ENCODE measurements around the gene FCN3.
A peak's percentile ranks its signal among the peaks of the same experiment; 100 is the strongest.
"Not testable (repeated sequence)": the region's sequence is repeated elsewhere in the genome, so short reads cannot be mapped to it uniquely, and the experiment has no call there.

The FCN3 gene

DNA sequence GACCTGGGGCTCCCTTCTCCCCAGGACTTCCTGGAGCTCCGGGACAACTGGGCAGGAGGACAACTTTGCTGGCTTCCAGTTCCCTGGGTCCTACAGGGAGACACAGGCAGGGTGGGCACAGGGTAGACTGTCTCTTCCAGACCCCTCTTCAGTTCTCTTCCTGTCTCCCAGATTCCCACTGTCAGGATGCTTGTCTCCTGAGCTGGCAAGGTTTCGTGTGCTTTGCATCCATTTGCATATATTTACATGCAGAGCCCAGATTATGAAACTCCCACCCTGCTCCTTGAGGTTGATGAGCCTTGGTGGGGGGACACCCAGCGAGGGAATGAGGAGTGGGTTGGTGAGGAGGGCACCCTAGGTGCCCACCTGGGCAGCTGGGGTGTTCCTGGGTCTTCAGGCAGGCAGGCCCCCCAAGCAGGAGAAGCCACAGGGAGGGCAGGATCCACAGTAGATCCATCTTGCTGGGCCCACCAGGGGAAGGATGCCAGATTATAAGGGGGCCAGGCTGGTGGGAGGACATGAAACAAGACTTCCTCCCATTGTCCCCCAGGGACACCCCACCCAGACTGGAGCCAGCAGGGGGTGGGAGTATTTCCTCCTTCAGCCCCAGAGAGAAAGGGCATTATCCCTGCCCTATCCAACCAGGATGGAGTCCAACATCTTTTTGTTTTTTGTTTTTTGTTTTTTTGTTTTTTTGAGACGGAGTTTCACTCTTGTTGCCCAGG is at the start of gene FCN3:
FCN3 (minus strand) TSS at position 463 of the 725 bp plus-strand sequence; CDS start at position 457, 6 bp downstream.
- no peak for DNase-seq

DNA sequence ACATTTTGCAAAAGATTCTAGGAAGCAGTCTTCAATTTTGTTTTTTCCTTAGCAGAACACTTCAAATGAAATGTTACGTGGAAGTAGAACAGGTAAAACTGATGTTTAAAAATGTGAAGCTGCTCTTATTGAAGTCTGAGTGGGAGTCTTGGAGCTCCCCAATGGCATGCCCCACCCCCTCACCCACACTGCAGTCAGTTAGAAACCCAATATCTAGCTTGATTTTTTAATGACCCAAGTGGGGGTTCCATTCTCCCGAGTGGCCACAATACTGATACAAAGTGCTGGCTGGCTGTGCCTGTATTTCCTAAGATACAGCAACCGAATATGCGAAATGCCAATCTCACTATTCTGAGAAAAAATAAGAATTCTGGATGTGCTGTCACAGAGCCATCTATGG is 49.1 kb upstream of the FCN3 start:
- no peak for DNase-seq

DNA sequence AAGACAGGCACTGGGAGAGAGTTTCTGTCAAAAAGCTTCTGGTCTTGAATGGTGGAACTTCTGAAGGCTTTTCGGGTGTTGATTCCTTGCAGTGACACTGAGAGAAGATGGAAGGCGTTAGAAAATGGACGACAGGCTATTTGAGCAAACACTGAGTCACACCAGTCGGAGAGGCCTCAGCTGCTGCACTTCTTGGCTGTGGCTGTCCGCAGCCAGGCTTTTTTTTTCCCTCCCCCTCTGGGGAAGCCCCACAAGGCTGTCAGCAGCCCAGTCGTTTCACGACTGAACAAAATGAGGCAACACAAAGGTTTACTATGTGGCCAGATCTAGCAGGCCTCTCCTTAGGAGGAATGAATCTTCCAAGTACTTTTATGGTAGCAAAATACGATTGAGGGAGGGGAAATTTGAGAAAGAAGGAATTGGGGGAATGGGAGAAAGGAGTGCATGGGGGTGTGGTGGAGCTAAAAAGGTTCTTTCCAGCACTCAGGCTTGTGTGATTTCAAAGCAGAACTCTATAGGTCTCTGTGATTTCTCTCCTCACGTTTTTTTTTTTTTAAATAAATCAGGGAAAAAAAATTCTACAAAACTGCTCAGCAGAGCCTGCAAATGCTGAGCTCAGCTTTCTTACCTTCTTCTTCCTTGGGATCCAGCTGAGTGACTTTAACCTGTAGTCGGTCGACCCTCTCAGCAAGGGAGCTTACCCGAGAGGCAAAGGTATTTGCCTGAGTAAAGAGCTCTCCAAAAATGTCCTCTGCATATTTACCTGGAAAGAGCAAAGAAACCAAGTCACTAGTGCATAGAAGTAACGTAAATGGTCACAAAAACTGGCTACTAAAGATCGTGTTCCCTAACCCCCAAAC is 43.9 kb upstream of the FCN3 start:
- DNase-seq = peak; percentile 61 to 80

DNA sequence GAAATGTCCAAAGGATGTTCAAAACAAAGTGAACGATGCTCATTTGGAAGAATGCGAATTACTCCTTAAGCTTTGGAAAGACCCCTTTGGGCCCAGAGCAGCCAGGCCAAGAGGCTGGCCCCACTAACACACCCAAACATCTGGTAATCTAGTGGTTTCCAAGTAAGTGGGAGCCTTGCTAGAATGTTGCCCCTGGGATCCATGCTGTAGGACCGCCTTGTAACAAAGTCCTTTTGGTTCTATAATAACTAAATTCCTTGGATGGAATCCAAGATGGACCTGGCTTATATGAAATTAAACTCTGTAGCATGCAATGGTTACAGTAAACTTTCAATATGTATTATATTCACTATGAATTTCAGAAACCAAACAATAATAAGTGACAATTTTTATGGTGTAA is 43.1 kb upstream of the FCN3 start:
- DNase-seq = no peak

DNA sequence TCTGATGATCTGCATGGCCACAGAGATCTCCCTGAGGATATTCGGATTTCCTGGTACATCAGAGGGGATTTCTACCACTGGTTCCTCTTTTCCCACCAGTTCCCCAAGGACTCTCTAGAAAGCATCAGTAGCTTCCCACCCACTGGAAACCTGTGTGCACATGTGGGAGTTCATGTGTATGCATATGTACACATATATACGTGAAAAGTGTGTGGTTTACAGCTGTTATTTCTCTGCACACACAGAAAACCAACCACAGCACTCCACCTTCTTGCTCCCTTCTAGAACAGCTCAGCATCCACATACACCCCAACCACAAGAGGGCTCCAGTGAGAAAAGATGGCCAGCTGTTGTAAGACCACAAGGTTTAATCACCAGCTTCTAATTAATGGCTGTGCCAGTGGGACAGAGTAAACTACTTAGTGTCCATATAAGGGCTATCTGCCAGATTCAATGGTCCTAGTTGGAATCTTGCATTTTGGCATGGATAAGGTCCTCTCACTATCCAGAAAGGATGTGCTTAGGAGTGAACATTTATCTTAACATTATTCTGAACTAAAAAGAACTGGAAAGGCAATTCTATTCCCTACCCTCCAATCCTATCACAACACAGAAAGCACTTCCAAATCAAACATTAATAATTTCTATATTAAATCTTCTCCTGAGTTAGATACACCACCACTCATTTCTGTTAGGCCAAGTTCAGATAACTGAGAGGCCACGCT is 41.9 kb upstream of the FCN3 start:
- DNase-seq = peak; percentile 16 to 44

DNA sequence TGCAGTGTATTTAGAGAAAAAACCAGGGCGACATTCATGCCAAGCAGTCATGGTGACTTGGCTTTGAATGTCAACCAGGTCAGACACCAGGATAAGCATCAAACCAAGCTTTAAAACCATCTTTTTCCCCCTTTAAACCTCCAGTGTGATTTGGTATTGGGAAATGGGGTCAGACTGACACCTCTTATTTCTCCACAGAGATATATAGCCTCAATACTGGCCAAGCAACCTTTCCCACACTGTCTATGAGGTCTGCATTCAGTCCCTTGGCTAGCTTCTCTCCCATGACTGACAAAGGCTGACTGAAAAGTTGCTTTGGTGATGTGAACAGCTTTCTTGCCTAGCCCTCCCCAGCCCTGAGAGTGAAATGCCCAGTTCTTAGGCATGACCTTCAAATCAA is 39.5 kb upstream of the FCN3 start:
- DNase-seq = no peak

DNA sequence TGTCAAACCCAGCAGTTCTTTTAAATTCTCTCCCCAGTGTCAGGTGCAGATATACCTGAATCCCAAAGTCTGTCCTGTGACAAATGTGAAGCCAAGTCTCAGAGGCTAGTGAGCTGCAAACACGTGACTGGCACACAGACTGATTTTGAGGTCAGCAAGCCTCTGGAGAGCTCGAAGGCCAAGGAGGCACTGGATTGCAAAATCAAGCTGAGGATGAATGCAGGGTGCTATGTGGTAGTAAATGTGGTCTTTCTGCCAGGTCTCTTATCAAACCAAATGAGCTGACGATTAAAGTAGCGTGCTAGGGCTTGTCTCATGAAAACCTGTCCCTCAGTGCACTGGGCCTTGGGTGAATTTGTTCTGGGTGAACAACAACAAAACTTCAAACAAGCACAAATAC is 38.4 kb upstream of the FCN3 start:
- DNase-seq = no peak

DNA sequence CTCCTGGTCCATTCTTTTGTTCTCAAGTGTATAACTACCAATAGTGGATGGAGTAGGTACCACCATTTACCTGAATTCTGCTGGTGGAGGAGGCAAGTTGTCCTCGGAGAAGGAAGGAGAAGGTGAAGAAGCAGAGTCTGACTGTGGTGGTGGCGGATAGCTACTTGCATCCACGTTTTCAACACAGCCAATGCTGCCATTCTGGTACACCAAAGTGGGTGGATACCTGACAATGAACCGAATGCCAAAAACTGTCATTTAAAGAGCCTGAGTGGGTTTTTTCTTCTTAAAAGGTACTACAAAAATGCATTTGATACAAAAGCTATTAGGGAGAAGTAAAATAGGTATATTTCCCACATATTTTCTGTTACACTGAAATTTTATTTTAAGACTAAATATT is 37.9 kb upstream of the FCN3 start:
- DNase-seq = no peak

DNA sequence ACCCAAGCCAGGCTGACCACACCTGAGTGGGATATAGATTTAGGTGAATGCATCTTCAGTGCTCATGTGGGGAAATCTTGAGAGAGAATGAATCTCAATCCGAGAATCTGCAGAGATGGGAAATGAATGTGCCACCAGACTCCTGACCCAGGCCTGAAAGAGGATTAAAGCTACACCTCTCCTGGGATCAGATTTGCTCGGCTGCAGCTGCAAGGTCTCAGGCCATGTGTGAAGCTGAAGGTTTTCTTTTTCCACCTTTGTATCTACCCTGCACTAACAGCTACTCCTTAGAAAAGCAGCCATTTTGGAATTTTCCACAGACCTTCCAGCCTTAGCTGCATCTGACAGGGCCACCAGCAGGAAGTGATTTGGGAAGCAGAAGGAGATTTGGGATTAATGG is 36.1 kb upstream of the FCN3 start:
- no peak for DNase-seq

DNA sequence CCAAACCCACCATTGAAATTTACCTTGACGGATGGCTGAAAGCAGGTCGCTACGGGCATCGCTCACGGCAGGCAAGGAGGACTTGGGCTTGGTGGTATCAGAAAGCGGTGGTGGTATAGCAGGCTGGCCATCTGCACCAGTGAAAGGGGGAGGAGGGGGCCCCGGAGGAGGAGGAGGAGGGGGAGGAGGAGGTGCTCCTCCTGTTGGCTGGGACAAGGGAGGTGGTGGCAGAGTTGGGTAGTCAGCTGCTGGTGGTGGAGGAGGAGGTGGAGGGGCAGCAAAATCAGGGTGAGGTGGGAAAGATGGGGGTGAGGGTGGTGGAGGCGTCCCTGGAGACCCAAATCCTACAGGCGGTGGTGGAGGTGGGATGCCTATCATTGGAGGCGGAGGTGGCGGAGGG is 35.0 kb upstream of the FCN3 start:
- no peak for DNase-seq

DNA sequence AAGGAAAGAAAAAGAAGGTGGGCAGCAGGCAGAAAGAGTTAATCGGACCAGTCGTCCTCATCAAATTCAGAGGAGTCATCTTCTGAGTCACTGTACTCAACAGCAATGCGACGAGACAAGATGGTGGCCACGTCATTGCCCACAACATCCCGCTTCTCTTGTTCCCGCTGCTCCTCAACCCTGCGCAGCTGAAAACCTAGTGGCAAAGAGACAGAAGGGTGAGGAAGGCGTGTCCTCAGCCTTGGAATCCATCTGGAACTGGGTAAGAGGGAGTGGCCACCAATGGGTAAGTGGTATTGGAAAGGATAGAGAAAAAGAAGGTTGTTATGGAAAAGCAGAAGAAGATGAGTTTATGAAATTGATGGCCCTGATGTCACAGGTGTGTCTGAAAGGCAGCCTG is 33.5 kb upstream of the FCN3 start:
- DNase-seq = no peak

DNA sequence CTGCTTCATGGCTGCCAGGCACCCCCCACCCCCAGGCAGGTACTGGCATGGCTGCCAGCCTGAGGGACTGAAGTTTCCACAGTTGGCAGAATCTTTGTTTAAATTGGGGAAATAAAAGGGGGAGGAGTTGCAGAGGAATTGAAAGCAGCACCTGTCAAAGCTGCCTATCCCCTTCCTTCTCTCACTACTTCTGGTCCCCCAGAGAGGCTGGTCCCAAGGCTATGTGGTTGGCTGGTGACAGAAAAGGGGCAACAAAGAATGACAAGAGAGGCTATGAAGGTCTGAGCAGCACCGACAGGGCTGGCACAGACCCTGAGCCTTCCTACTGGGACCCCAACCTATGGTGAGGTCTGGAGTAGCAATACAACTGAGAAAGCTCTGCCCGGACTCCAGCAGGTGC is 32.2 kb upstream of the FCN3 start:
- DNase-seq = not testable (repeated sequence)

DNA sequence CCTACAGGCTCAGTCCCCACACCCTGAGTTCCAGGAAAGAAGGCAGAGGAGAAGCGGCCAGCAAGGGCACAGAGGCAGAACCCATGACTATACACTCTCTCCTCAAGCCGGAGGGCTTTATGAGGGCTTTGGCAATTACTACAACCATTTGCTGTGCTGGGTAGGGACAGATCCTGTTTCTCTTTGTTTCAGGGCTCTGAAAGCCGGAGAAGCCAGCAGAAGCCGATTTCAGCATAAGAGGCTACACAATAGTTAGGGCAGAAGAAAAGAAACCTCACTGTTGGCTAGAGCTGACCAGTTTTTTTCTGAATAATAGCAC is 31.7 kb upstream of the FCN3 start:
- DNase-seq = no peak

DNA sequence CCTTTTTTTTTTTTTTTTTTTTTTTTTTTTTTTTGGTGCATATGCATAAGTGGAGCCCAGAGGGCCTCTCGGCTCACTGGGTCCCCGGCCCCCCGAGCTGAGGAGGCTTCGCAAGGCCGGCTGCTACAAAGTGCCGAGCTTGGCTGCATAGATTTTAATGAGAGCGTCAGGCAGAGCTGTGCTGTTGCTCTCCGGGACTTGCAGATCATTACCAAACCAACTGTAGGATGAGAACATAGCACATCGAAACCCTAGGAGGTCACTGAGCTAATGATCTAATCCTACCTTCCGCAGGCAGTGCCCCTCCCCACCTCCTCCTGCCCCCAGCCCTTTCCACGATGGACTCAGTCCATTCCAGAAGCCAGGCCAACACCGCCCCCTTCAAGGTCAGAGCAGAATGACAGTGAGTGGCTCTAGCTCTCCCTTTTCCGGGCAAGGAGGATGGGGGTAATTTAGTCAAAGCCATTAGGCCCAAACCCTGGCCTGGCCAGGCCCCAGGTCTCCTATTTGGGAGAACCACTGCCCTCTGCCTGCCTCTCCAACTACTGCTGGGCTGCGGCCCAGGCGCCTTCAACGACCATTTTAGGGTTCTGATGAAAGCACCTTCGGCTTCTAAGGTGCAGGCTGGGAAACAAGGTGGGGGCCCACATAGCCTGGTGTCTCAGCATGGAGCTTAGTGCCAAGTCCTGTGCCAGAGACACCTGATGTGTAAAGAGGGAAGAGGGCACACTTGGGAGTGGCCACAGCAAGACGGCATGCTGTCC is 31.2 kb upstream of the FCN3 start:
- not testable (repeated sequence) for DNase-seq

DNA sequence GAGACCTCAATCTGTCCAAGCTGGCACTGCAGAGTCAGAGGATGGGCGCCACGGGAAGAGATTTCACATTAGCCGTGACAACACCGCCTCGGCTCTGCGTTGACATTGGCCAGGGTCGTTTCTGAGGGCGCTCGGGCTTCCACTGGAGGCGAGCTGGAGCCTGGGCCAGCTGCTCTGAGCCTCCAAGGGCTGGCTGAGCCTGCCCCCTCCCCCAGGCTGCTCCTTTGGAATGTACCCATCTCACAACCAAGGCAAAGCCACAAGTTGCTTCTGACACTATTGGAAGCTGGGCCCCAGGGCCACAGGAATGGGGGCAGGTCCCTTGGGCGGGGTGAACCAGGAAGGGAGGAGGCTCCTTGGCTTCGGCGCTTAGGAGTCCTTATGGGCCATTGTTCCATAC is 30.4 kb upstream of the FCN3 start:
- DNase-seq = no peak

DNA sequence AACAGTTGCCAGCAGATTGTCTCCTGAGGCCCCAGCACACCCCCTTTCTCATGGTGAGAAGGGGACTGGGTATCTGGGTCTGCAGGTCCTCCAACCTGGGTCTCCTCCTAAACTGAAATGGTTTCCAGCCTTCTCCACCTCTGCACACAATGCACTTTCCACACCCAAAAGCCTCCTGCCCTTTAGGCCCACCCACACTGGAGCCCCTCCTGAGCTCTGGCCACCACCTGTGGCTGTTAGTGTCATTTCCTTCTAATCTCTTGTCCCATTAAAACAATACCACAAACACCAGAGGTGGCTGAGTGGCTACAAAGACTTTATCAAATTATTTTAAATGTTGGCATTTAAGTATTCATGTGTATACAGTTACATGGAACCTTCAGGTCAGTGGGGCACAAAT is 29.3 kb upstream of the FCN3 start:
- DNase-seq = no peak

DNA sequence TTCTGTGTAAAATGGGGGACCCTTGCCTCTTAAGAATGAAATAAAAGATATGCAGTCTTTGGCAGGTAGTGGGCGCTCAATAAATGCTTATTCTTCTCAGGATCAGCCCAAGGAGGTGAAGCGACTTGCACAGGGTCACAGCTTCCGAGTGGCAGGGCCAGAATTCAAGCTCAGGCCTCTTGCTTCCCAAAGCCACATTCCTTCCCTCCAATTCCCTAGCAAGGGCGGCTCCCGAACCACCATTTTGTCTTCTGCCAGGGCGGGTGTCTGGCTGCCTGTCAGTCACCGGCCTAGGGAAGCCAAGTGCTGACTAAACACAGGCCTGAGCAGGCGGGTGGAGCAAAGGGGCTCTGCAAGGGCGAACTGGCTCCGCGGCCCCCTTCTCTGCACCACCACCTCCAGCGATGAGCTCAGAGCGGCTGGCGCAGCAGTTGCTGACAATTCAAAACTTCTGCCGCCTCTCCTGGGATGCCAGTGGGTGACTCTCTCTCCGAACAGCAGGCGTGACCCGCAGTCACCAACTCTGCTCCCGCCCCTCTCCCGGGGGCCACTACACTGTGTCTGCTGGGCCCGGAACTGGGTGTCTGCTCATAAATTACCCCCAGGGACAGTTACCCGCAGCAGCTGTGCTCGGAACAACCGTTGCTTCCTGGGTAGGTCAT is 28.6 kb upstream of the FCN3 start:
- DNase-seq = no peak

DNA sequence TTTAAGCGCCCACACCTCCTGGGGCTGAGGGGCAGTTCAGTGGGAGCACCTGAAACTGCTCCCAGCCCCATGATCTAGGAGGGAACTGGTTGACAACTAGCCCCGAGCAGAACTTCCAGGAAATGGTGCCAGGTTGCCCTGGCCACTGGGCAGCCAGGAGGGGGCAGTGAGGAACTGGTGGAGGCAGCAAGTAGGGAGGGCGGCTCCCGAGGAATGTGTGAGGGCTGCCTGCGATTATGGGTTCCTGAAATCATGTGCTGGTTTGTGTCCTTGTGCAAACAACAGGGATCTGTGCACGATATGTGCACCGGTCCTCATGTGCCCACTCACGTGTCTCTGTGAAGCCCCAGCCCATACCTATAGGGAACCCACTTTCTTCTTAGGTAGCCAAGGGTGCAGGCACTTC is 27.7 kb upstream of the FCN3 start:
- peak in 1 of 2 experiments; percentile 63 for DNase-seq

DNA sequence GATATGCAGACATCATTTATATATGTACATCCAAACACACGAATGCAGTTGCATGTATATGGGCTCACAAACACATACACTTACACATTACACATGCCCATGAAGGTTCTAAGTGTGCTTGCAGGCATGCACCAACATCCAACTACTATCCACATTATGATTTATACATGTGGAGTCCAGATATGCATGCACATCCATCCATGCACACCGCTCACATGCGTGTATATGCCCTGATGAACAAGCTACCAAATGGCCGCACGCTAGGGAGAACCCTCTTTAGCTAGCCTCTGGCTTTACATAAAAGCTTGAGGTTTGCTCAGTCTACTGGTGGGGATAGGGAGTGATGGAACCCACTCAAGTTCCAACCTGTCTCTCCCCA is 26.3 kb upstream of the FCN3 start:
- DNase-seq = no peak

DNA sequence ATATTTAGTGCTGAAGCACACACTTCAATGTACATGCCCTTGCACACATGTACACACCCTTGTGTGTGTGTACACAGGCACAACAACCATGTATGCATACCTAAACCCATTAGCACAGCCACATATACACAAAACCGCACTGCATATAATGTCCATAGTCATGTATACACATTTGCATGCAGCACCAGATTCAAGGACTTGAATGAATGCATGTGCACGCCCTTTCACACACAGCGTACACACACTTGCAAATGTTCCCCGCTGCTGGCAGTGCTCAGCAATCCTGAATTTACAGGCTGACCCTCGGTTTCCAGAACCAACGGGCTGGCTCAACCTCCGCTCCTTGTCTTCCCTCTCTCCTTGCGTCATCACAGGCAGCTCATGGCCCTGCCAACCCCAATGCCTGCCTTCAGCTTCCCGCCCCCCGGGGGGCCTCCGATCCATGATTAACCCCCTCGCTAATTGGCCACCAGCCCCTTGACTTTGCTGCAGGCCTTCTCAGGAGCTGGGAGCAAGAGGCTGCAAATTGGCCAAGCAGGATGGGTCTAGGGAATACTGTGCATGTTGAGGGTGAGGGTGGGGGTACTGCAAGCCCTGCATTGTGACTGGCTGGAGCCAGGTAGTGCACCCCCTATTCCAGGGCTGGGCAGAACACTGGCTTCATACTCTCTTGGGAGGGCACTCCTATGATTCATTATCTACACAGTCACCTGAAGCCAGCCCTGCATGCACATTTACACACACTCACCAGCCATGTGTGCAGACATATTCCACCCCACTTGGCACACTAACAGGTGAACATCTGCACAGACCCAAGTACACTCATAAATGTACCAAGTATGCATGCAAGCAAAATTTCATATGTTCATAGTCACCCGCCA is 25.7 kb upstream of the FCN3 start:
- DNase-seq = no peak

DNA sequence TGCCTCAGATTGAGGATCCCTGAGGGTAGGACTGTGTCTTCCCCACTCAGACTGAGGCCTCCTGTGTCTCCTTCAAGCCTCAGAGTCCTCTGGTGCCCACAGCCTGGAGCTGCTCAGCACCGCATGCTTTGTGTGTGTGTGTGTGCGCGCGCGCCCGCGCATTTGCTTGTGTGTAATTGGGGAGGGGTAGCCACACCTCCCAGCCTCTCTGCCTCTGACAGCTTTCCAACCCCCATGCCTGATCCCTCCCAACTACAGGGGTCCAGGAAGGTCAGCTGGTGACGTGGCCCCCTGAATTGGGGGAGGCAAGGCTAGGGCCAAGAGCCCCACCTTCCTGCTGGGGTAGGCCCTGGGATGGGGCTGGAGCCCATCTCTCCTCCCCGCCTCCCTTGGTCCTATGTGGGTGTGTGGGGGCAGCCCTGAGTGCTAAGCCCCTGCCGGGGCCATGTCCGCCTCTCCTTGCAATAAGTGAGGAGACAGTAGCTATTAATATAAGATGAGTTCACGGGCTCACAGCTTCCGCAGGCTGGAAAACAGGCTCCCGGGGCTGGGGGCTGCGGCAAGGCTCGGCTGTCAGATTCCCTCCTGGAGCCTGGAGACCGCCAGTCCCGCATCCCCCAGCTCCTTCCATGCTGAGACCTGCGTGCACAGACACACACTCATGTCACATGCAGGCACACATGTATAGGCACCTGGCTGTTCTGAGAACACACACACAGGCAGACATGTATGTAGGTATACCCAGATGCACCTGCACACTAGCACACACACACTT is 24.8 kb upstream of the FCN3 start:
- DNase-seq = no peak
